Endothelial cell of umbilical vein (primary cell): ENCODE results near the gene MALT1. TPM values are rescaled to one million over a fixed set of nuclear protein-coding genes. Genes with fewer than 3 reads are reported as not detected.

ENCODE experiments used
- BruUV-seq: library from RNA; stranded (reverse); fragments of 400-500 nt; replicated peaks from 2 replicates; lab custom pipeline; 2021; lab: Mats Ljungman, UMichigan
- CTCF ChIA-PET: fragments of 300-600, 350-600 bp; sonication (Branson Sonifier 250); formaldehyde crosslinking; loops from one replicate; lab custom pipeline; 2021; ENCODE audit warnings: antibody characterized with exemption, inconsistent platforms; lab: Charles Lee
- POLR2A ChIA-PET: fragments of 300-600, 350-600 bp; sonication (Branson Sonifier 250); formaldehyde crosslinking; loops from one replicate; lab custom pipeline; 2021; ENCODE audit warnings: antibody characterized with exemption, inconsistent platforms; lab: Charles Lee
- DNase-seq: peaks from one replicate; pipeline ENCODE4 v3.0.0-alpha.2; 2011; ENCODE audit warnings: low read depth, low spot score
- FAIRE-seq: peaks from 2 replicates; lab custom pipeline; 2011; peaks lifted over from hg19 to GRCh38; lab: Jason Lieb, UNC
- H2AFZ ChIP-seq: 2 replicates; pipeline ENCODE4 v1.6.0; 2012; ENCODE audit warnings: low read depth, low read length, control low read depth, inconsistent platforms
- H3K27ac ChIP-seq: 2 replicates; pipeline ENCODE4 v1.5.1; 2011; ENCODE audit warnings: low read depth, mild to moderate bottlenecking, control low read depth, low read length, moderate library complexity; ENCODE audit not compliant: insufficient read depth
- H3K27me3 ChIP-seq, 2 experiments: 2 replicates each; pipeline versions ENCODE4 v1.6.0 to v1.6.1; 2011; ENCODE audit warnings: low read length in 2 of 2, mixed read lengths in 1 of 2; ENCODE audit not compliant: control insufficient read depth in 2 of 2, insufficient read depth in 2 of 2
- H3K36me3 ChIP-seq, 2 experiments: 2 replicates in 1 of 2; 3 replicates in 1 of 2; pipeline ENCODE4 v1.5.1; 2011; ENCODE audit warnings: low read length in 2 of 2, mild to moderate bottlenecking in 1 of 2, moderate library complexity in 1 of 2; ENCODE audit not compliant: control insufficient read depth in 2 of 2, insufficient read depth in 2 of 2; ENCODE audit errors: extremely low read depth in 1 of 2
- H3K4me1 ChIP-seq: 3 replicates; pipeline ENCODE4 v1.5.1; 2011; ENCODE audit warnings: mild to moderate bottlenecking, low read length; ENCODE audit not compliant: control insufficient read depth, insufficient read depth; ENCODE audit errors: extremely low read depth
- H3K4me2 ChIP-seq: 2 replicates; pipeline ENCODE4 v1.6.1; 2011; ENCODE audit warnings: low read length, control low read depth, mixed read lengths; ENCODE audit not compliant: insufficient read depth
- H3K4me3 ChIP-seq, 3 experiments: fragments of 200-600 bp in 1 of 3; sonication (generic), shearing (Covaris generic) in 1 of 3; replicated peaks in 1 of 3; 2 replicates each; pipeline ENCODE4 v1.5.1; 2011 to 2016; ENCODE audit warnings: control low read depth in 3 of 3, low read length in 3 of 3, mild to moderate bottlenecking in 2 of 3, inconsistent platforms in 1 of 3, low read depth in 1 of 3, moderate library complexity in 1 of 3; ENCODE audit not compliant: insufficient read depth in 1 of 3
- H3K79me2 ChIP-seq: 2 replicates; pipeline ENCODE4 v1.6.0; 2012; ENCODE audit warnings: low read length, inconsistent platforms; ENCODE audit not compliant: control insufficient read depth, insufficient read depth
- H3K9ac ChIP-seq: replicated peaks from 2 replicates; pipeline ENCODE3; 2011; ENCODE audit warnings: low read length, control low read depth; ENCODE audit not compliant: insufficient read depth; ENCODE audit errors: extremely low read depth
- H3K9me1 ChIP-seq: replicated peaks from 3 replicates; pipeline ENCODE4 v1.6.0; 2011; ENCODE audit warnings: mild to moderate bottlenecking, low read length; ENCODE audit not compliant: control insufficient read depth, insufficient read depth; ENCODE audit errors: extremely low read depth
- H3K9me3 ChIP-seq: replicated peaks from 2 replicates; pipeline ENCODE4 v1.5.1; 2012; ENCODE audit warnings: low read length, inconsistent platforms; ENCODE audit not compliant: control insufficient read depth, insufficient read depth
- H4K20me1 ChIP-seq: replicated peaks from 2 replicates; pipeline ENCODE3; 2011; ENCODE audit warnings: mild to moderate bottlenecking, low read length; ENCODE audit not compliant: control insufficient read depth, insufficient read depth; ENCODE audit errors: extremely low read depth
- CTCF ChIP-seq, 2 donors: IDR thresholded peaks; 1 replicate in 1 of 2; 2 replicates in 1 of 2; pipeline ENCODE4 v1.5.1; 2011; ENCODE audit warnings: low read length in 2 of 2, mild to moderate bottlenecking in 2 of 2, moderate library complexity in 2 of 2, control low read depth in 1 of 2, inconsistent platforms in 1 of 2, low read depth in 1 of 2; ENCODE audit not compliant: insufficient read depth in 1 of 2; ENCODE audit errors: extremely low read depth in 1 of 2
- EZH2 ChIP-seq: IDR thresholded peaks from 2 replicates; pipeline ENCODE4 v1.6.1; 2012; ENCODE audit warnings: borderline replicate concordance, low read depth, mild to moderate bottlenecking, moderate library complexity, low read length, inconsistent platforms; ENCODE audit not compliant: severe bottlenecking
- FOS ChIP-seq: IDR thresholded peaks from 2 replicates; pipeline ENCODE4 v1.6.1; 2011; ENCODE audit warnings: mild to moderate bottlenecking, low read length, moderate library complexity, borderline replicate concordance; ENCODE audit not compliant: insufficient read depth
- GATA2 ChIP-seq: IDR thresholded peaks from 2 replicates; pipeline ENCODE4 v1.7.0; 2011; ENCODE audit warnings: low read depth, mild to moderate bottlenecking, moderate library complexity, mixed read lengths, low read length; ENCODE audit not compliant: insufficient read length, insufficient read depth
- JUN ChIP-seq: IDR thresholded peaks from 2 replicates; pipeline ENCODE4 v1.6.1; 2011; ENCODE audit warnings: borderline replicate concordance, low read depth; ENCODE audit not compliant: insufficient read length, insufficient read depth
- MAX ChIP-seq: IDR thresholded peaks from 2 replicates; pipeline ENCODE4 v1.6.1; 2011; ENCODE audit not compliant: insufficient read depth, insufficient read length
- MYC ChIP-seq: IDR thresholded peaks from one replicate; pipeline ENCODE4 v1.6.1; 2011; ENCODE audit warnings: mild to moderate bottlenecking, low read depth, low read length
- POLR2A ChIP-seq: IDR thresholded peaks from 2 replicates; pipeline ENCODE4 v1.6.1; 2012; ENCODE audit warnings: low read depth, mild to moderate bottlenecking, control low read depth, low read length
- POLR2AphosphoS5 ChIP-seq: IDR thresholded peaks from 2 replicates; pipeline ENCODE4 v1.6.1; 2012; ENCODE audit warnings: low read depth, mild to moderate bottlenecking, control low read depth, low read length, moderate library complexity; ENCODE audit not compliant: insufficient read depth
- dilution Hi-C: fragments of 300-500 bp; cut with MboI; formaldehyde crosslinking; loops from one replicate; pipeline ENCODE4 v1.15.0; 2019; ENCODE audit warnings: low sequenced_read_pairs; ENCODE audit not compliant: extremely low pct_ligation_motif_present
- intact Hi-C: fragments of 100-400 bp; cut with micrococcal nuclease; formaldehyde crosslinking; loops from one replicate; pipeline ENCODE4 v1.10.0; 2022
- polyA plus RNA-seq, 4 experiments: library from polyadenylated mRNA; depleted of rRNA in 3 of 4; stranded (reverse) in 3 of 4; unstranded in 1 of 4; fragments of >200 nt; gene quantifications; 2 replicates each; pipeline versions ENCODE4 v1.2.1 to v1.2.3, GENCODE V29; 2011 to 2012; ENCODE audit warnings: missing spikeins in 1 of 4
- total RNA-seq: library from RNA; stranded (reverse); gene quantifications from 2 replicates; pipeline ENCODE4 v1.2.3, GENCODE V29; 2021

The MALT1 gene
- total and polyA plus RNA-seq, 2 donors (not counting 3 experiments of a cell fraction or from before 2014, with no cell fraction given) = 2.8 to 5.1 TPM

DNA sequence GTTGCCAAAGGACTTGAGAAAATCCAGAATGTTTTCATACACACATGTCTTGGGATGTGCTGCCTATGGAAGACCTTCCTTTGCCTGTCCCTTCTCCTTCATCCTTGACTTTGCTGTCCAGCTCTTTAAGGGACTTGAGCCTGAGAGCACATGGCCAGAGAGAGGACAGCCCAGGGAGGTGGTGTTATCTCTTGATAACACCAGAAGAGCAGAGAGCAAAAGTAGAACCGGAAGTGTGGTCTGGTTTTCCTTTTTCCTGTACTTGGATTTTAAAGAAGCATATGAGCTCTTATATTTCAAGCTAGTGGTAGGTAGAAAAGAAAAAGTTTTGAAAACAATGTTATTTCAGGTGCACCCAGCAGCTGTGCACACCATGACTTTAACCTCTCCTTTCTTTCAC is 99.3 kb downstream of the MALT1 start:
- Histone ChIP-seq H3K36me3 (no peaks in the 10 kb centered on the region), H3K9me1 (no peaks in the 10 kb centered on the region), H3K9ac (no peak overlapping the region), H3K4me3 (no peak overlapping the region), H3K4me1 (peaks cover 2% of the 10 kb centered on the region), H3K4me2 (no peak overlapping the region), H3K9me3 (no peaks in the 10 kb centered on the region), H2AFZ (no peak overlapping the region), H3K79me2 (no peaks in the 10 kb centered on the region), H4K20me1 (no peaks in the 10 kb centered on the region), H3K27me3 (peaks cover 7 to 22% of the 10 kb centered on the region in 2 experiments), H3K27ac (no peak overlapping the region)
- intact Hi-C loops = no loop called here
- DNase-seq = no peak
- TF ChIP-seq MYC = no peak
- no peak for TF ChIP-seq POLR2AphosphoS5
- TF ChIP-seq GATA2 = no peak
- TF ChIP-seq FOS = no peak
- no peak for TF ChIP-seq JUN
- TF ChIP-seq EZH2 = no peak
- TF ChIP-seq MAX = no peak
- TF ChIP-seq POLR2A = no peak
- no peak for TF ChIP-seq CTCF (IDR thresholded peaks at IDR 0.05; ENCODE audit: extremely low read depth in 1 of 2, insufficient read depth in 1 of 2, low read depth in 1 of 2, low read length in 2 of 2)
- no peak for FAIRE-seq
- ChIA-PET POLR2A (no interaction called here), CTCF (interaction anchor here (1.5 to 25.4 kb wide), 4 partner anchors 18 to 314 kb away, joined by 4 to 994 read pairs (median 26); no protein-coding TSS in a partner anchor)
- dilution Hi-C loops = loop anchor here (25.0 kb wide), 1 partner anchor 233 kb away; no protein-coding TSS in a partner anchor
- no TSS peak for BruUV-seq
